ENCODE data around the gene AMBP. TPM values are rescaled to one million over a fixed set of nuclear protein-coding genes. Genes with fewer than 3 reads are reported as not detected.
A peak's percentile ranks its signal among the peaks of the same experiment; 100 is the strongest.

Gene AMBP
- total RNA-seq, 6 experiments from 2014 or later, result 2,202 to 7,072 (median 5,221) TPM

DNA sequence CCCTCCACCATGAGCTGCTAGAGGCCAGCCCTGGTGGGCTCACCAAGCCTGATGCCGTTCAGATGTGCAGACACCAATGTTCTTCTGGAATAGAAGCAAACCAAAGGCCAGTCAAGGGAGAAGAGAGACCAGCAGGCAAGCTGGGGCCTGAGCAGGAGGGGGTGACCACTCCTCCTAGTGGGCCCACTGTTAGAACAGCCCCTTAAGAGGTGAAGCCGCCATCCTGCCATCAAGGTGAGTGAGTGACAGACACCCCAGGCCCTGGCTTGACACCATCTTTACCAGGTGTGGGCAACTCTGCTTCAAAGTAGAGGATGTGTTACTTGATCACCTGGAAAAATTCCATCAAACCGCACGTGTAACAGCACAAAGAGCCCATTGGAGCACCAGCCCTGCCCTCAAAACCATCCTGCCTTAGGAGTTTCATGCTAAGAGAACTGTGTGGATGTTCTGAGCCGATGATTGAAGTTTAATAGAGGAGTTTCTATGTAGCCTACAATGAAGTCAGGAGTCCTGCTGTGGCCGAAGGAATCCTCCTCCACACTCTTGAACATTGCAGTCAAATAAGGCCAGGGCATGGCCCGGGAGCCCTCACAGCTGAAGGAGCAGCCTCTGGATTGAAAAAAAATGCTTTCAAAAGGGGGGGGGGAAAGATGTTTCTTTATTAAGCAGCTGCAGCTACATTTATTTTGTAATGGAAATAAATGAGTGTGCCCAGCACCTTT, 20.8 kb downstream of the AMBP start:
- H3K9me3 ChIP-seq, result no peaks in the 10 kb centered on the region
- H3K4me3 ChIP-seq, result no peak overlapping the region
- intact Hi-C loops (cut with DNase I), result no loop called here
- H3K36me3 ChIP-seq, result peaks cover 0 to 26% (median 16%) of the 10 kb centered on the region in 4 donors
- TF ChIP-seq, protein P1, sequence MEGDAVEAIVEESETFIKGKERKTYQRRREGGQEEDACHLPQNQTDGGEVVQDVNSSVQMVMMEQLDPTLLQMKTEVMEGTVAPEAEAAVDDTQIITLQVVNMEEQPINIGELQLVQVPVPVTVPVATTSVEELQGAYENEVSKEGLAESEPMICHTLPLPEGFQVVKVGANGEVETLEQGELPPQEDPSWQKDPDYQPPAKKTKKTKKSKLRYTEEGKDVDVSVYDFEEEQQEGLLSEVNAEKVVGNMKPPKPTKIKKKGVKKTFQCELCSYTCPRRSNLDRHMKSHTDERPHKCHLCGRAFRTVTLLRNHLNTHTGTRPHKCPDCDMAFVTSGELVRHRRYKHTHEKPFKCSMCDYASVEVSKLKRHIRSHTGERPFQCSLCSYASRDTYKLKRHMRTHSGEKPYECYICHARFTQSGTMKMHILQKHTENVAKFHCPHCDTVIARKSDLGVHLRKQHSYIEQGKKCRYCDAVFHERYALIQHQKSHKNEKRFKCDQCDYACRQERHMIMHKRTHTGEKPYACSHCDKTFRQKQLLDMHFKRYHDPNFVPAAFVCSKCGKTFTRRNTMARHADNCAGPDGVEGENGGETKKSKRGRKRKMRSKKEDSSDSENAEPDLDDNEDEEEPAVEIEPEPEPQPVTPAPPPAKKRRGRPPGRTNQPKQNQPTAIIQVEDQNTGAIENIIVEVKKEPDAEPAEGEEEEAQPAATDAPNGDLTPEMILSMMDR (IDR thresholded peaks at IDR 0.05), result no peak
- no peak for TF ChIP-seq POLR2A (IDR thresholded peaks at IDR 0.05)
- ATAC-seq, result no peak
- no peaks in the 10 kb centered on the region for H3K27me3 ChIP-seq
- WGBS (ENCODE audit: insufficient coverage, low coverage, low lambda C conversion rate, missing lambda C conversion rate), result 67% methylated on average over 5 of the region's 7 CpGs
- no peaks in the 10 kb centered on the region for H3K4me1 ChIP-seq
- H3K27ac ChIP-seq, result no peak overlapping the region
- DNase-seq, result peak in 1 of 3 donors; percentile 40

DNA sequence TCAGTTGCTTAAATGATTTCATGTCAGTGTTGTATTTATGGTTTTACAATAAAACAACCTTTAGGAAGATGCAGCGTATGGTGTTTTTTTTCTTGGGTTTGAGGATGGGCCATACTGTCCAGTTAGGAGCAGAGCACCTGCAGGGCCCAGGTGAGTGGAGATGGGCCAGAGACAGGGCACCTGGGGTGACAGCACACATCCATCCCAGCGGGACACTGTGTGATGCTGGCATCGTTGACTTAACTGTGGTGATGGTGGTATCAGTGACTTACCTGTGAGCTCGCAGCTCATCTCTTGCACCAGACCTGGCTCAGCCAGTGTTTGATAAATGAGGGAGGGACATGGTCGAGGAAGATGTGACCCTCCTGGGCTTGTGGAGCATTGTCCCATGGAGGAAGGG, 21.6 kb downstream of the AMBP start:
- H3K4me1 ChIP-seq, result no peaks in the 10 kb centered on the region
- TF ChIP-seq POLR2A (IDR thresholded peaks at IDR 0.05), result no peak
- TF ChIP-seq, protein P1 (IDR thresholded peaks at IDR 0.05), result no peak
- no peak overlapping the region for H3K27ac ChIP-seq
- WGBS (ENCODE audit: insufficient coverage, low coverage, low lambda C conversion rate, missing lambda C conversion rate), result 90% methylated on average over 2 of the region's 5 CpGs
- DNase-seq (peak in 1 of 3 donors; percentile 17), ATAC-seq (no peak)
- H3K27me3 ChIP-seq, result no peaks in the 10 kb centered on the region
- intact Hi-C loops (cut with DNase I), result no loop called here
- H3K9me3 ChIP-seq, result no peaks in the 10 kb centered on the region
- no peak overlapping the region for H3K4me3 ChIP-seq
- peaks cover 0 to 18% (median 8%) of the 10 kb centered on the region in 4 donors for H3K36me3 ChIP-seq

DNA sequence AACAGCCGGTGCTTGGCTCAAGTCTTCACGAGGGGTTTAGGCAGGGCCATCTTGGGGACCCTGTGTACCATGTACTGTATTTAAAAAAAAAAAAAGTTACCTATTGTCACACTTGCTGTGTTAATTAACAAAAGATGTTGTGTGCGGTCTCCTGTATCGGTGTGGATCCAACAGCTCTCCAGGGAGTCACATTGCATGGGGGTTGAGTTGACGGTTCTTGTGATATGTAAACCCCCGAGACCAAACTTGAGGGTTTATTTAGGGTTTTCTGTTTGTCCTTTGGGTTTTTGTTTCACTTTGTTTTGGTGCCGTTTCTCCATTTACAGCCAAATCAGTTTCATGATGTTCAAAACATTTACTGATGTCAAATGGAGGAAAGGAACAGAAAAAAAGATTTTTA, 22.2 kb downstream of the AMBP start:
- Histone ChIP-seq H3K4me1 (no peaks in the 10 kb centered on the region), H3K4me3 (no peak overlapping the region), H3K27ac (no peak overlapping the region), H3K36me3 (peaks cover 0 to 12% (median 5%) of the 10 kb centered on the region in 4 donors), H3K9me3 (no peaks in the 10 kb centered on the region), H3K27me3 (no peaks in the 10 kb centered on the region)
- 89% methylated on average over 7 of the region's 7 CpGs for WGBS (ENCODE audit: insufficient coverage, low coverage, low lambda C conversion rate, missing lambda C conversion rate)
- DNase-seq (peak in 1 of 3 donors; percentile 22), ATAC-seq (no peak)
- TF ChIP-seq, protein P1 (IDR thresholded peaks at IDR 0.05), result no peak
- no peak for TF ChIP-seq POLR2A (IDR thresholded peaks at IDR 0.05)
- intact Hi-C loops (cut with DNase I), result no loop called here

DNA sequence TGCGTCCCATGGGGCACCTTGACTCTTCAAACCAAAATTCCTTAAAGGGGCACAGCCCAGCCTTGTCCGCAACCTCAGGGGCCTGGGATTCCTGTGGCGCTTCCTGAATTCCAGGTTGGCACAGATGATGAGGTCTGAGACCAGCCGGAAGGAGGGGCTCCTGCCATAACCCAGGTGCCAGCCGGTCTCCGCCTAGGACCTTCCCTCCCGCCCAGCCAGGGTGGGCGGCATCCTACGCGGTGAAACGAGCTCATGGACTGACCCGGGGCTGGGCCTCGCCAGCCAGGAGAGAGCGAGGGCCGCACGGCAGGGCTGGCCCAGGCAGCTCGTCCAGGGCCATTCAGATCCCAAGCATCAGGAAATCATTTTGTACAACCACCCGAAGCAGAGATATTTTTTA, 23.0 kb downstream of the AMBP start:
- Histone ChIP-seq H3K27me3 (no peaks in the 10 kb centered on the region), H3K4me1 (no peaks in the 10 kb centered on the region), H3K9me3 (no peaks in the 10 kb centered on the region), H3K4me3 (no peak overlapping the region), H3K36me3 (peaks cover 0 to 4% (median 1%) of the 10 kb centered on the region in 4 donors), H3K27ac (no peak overlapping the region)
- intact Hi-C loops (cut with DNase I), result no loop called here
- TF ChIP-seq, protein P1 (IDR thresholded peaks at IDR 0.05), result no peak
- no peak for TF ChIP-seq POLR2A (IDR thresholded peaks at IDR 0.05)
- no peak for ATAC-seq
- peak in 1 of 3 donors; percentile 32 for DNase-seq
- WGBS (ENCODE audit: insufficient coverage, low coverage, low lambda C conversion rate, missing lambda C conversion rate), result 51% methylated on average over 2 of the region's 18 CpGs

Data from right lobe of liver (tissue), 6 donors.